Right lung (tissue), 5 donors: Measurements from ENCODE around the gene LCNL1. TPM values are rescaled to one million over a fixed set of nuclear protein-coding genes. Genes with fewer than 3 reads are reported as not detected.
"Not testable (repeated sequence)": the region's sequence is repeated elsewhere in the genome, so short reads cannot be mapped to it uniquely, and the experiment has no call there.

ENCODE experiments used
- DNase-seq, 2 donors: peaks; one replicate each; pipeline ENCODE4 v3.0.0-alpha.2; 2013
- polyA plus RNA-seq, 5 donors: library from polyadenylated mRNA; unstranded; fragments of 120-200 nt; gene quantifications; one replicate each; pipeline versions ENCODE4 v1.2.1 to v1.2.3, GENCODE V29; 2013; ENCODE audit warnings: inconsistent platforms in 1 of 5, low replicate concordance in 1 of 5; ENCODE audit not compliant: insufficient read length in 5 of 5, insufficient read depth in 1 of 5

The LCNL1 gene
- polyA plus RNA-seq, 5 donors, result 0.59 to 1.9 (median 0.89) TPM

DNA sequence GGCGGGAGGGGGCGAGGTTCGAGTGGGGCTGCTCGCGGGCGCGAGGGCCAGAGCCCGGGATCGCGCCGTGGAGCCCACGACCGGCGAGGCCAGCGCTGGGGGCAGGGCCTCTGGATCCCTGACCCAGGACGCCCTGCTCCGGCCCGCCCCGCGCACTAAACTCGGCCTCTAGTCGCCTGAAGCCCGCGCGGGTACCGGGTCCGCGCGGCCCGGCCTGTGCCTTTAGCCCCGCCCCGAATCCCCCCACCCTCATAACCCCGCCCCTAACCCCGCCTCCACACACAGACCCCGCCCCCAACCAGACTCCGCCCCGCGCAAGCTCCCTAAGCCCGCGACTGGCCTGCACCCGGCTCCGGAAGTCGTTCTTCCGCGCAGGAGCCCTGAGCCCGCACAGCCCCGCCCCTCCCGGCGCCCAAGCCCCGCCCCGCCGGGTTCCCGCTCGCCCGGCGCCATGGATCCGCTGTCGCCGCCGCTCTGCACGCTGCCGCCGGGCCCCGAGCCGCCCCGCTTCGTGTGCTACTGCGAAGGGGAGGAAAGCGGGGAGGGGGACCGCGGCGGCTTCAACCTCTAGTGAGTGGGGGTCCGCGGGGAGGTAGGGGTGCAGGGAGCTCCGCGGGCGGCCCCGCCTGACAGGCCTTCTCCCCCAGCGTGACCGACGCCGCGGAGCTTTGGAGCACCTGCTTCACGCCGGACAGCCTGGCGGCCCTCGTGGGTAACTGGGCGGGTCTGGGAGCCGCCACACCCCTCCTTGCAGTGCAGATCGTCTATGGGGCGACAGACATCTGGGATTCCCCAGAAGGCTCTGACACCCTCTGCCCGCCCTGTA, 9.4 kb downstream of the LCNL1 start, which contains the start of gene PAXX:
Gene PAXX (plus strand): TSS at position 430 of the 826 bp plus-strand sequence. CDS start 22 bp downstream, at position 452.
- peak; percentile 79 to 82 for DNase-seq

DNA sequence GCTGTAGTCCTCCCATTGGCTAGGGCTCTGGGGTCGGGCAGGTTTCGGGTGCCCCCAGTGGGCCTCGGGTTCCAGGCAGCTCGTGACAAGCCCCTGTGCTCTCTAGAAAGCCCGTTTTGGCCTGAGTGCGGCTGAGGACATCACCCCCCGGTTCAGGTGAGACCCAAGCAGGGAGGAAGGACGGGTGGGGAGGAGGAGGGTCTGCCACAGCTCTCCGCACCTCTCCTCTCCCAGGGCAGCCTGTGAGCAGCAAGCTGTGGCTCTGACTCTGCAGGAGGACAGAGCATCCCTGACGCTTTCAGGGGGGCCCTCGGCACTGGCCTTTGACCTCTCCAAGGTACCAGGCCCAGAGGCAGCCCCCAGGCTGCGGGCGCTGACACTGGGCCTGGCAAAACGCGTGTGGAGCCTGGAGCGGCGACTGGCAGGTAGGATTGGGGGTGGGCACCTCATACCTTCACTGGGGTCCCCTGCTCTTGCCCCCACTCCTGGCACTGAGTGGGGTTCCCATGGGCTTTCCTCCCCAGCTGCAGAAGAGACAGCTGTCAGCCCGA, 10.1 kb downstream of the LCNL1 start:
- DNase-seq, result no peak

DNA sequence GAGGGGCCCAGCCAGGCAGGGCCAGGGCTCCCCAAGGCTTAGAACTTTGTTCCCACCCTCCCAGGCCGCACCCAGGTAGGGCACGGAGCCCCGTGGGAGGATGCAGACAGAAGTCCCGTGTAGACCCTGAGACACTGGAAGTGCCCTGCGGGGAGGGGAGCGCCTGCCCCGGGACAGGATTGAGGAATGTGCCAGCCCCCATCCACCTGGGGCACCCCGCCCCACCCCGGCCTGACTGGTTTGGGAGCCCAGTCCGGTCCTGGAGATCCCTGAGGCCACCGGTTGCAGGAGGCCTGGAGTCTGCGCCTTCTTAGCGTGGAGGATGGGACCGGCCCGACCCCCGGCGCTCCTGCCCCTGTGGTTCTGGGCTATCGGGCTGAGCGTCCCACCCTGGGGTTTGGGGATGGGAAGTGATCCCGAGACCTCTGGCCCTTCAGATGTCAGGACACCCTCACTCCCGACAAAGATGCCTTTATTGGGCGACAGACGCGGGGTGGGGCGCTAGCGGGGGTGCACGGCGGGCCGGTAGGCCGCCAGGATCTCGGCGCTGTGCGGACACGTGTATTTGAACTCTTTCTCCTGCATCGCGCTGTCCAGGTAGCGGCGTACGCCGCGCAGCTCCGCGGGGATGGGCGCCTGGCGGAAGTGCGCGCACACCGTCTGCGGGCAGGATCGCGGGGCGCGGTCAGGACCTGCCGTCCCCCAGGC, 11.5 kb downstream of the LCNL1 start:
- no peak for DNase-seq

DNA sequence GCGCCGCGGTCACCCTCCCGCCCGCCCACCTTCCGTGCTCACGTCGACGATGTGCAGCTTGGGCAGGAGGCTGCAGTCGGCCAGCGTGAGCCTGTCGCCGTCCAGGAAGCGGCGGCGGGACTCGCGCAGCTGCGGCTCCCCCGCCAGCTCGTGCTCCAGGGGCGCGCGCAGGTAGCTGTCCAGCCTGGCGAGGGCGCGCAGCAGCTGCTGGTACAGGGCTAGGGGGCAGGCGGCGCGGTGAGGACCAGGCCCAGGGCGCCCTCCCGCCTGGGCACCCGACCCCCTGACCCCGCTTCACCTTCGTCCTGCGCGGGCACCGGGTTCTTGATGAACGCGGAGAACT, 12.1 kb downstream of the LCNL1 start:
- DNase-seq, result no peak

DNA sequence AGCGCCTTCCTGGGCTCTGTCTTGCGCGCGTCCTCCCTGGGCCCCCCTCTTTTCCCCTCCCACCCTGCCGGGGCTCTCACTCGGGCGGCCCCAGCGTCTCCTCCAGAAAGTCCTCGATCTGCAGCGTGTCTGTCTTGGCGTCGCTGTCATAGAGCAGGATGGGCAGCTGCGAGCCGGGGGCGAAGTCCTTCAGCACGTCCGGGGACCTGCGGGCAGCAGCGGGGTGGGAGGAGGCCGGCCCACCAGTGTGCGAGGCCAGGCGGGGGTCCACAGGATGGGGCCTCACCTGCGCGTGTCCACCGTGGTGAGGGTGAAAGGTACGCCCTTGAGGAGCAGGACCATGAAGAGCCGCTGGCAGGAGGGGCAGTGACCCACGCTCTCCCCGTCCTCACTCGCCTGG, 12.6 kb downstream of the LCNL1 start:
- no peak for DNase-seq

DNA sequence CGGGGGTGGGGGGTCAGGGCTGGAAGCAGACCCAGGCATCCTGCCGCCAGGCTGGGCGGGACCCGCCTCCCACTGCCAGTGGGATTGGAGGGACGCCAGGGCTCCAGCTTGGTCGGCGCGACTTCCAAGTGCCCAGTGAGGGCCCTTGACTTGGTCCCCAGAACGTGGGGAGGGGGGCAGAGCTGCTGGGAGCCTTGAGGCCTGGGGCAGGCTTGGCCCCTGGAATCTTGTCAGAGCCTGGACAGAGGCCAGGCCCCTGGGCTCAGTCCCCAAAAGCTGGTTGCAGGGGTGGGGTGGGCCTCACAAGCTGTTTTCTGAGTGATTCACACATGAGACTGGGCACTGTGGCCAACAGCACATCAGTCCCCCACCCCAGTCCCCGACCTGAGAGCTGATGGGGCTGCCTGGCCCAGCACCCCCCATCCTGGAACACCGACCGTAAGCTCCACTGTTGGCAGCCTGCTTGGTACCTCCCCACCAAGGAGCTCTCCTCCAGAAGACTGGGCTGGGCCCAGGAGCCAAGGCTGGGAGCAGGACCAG, 13.0 kb downstream of the LCNL1 start:
- peak; percentile 77 to 81 for DNase-seq

DNA sequence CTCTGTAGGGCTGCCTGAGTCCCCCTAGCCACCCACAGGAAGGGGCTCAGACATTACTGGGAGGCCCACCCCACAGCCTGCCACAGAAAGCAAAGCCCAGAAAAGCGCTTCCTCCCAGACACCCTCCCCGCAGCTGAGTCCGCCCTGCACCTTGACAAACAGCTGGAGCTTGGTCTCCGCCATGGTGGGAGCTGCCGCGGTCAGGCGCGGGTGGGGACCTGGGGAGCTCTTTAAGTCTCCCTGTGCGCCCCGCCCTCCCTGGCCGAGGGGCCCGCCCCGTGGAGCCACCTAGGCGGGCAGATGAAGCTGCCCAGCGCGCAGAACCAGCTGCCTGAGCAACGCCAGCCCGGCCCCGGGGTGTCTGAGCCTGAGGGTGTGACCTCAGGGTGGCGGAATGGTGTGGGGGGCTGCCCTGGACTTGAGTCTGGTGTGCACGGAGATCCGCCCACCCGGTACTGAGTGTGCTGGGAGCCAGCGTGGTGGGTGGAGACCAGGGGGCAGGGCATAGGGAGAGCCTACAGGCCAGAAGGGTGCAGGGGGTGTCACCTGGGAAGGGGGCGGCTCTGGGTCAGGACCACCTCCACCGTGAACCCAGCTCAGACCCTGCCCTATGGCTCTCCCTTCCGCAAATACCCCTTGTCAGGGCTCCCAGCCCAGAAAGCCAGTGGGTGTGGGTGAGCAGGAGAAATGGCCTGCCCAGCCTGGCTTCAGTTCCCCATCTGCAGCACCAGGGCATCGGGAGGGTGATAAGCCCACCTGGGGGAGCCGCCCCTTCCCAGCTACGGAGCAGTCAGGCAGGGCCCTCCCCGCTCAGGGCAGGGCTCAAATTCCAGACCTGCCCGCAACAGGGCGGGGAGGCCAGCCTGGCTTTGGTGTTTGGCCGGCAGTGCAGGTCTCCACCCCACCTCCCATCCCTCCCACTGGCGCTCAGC, 13.8 kb downstream of the LCNL1 start, which contains the start of gene CLIC3:
Gene CLIC3 (minus strand): TSS at position 208 of the 932 bp plus-strand sequence. CDS start 25 bp downstream, at position 183.
- peak in 1 of 2 donors; percentile 38 for DNase-seq

DNA sequence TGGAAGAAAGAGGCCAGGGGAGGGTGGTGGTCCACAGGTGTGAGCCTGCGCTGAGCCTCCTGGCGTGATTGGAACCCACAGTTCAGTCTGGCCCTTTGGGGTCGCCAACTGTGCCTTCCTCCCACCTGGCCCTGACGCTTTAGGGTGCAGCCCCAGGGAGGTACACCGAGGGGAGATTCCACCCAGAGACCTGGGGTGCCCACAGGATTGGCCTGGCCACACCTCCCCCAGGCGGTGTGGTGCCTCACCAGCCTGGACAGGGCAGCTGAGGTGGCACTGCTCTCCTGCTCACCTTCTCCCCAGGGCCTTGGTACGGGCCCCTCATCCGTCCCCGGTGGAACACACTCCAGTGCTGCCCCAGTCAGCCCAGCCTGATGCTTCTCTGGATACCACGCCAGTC, 14.6 kb downstream of the LCNL1 start:
- DNase-seq, result no peak

DNA sequence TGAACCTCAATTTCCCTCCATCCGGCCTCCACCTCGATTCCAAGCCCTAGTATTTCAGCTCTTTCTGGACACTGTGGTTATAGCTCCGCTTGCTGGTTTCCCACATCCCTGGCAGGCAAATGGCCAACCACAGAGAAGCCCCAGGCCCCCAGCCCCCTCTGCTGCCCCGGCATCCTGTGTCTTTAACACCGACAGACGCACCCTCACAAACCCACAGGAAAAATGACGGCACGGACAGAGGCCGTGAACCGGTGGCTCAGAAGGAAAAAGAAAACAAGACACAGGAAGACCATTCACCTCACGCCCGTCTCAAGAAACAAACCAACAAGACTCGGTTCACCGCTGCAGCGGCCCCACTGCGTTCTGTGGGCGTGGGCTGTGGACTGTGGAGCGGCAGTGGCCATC, 15.0 kb downstream of the LCNL1 start:
- DNase-seq, result no peak

DNA sequence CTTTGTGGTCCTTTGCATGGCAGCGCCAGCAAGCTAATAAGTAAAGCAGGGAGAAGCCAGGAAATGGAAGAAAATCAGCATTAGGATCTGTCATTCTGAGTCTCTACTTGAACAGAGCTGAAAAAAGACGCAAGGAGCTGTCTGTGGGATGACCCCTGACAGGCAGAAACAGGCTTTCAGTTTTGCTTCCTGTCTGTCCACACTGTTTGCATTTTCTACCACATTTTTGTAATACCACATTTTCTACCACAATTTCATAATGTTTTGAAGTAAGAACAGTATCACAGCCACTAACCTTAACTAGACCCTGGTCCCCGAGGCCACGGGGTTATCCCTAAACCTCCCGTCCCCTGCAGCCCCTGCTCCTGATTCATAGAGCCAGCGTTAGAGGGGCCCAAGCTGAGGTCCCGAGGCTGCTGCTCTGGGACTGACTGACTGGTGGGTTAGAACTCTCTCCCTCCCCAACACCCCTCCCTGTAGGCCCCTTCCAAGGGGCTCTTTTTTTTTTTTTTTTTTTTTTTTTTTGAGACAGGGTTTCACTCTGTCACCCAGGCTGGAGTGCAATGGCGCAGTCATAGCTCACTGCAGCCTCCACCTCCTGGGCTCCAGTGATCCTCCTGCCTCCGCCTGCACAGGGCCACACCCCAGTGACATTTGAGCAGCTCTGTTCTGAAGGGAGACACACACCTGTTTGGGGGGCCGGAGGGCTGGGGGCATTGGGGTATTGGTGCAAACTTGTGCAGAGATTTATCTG, 17.6 kb downstream of the LCNL1 start:
- no peak for DNase-seq

DNA sequence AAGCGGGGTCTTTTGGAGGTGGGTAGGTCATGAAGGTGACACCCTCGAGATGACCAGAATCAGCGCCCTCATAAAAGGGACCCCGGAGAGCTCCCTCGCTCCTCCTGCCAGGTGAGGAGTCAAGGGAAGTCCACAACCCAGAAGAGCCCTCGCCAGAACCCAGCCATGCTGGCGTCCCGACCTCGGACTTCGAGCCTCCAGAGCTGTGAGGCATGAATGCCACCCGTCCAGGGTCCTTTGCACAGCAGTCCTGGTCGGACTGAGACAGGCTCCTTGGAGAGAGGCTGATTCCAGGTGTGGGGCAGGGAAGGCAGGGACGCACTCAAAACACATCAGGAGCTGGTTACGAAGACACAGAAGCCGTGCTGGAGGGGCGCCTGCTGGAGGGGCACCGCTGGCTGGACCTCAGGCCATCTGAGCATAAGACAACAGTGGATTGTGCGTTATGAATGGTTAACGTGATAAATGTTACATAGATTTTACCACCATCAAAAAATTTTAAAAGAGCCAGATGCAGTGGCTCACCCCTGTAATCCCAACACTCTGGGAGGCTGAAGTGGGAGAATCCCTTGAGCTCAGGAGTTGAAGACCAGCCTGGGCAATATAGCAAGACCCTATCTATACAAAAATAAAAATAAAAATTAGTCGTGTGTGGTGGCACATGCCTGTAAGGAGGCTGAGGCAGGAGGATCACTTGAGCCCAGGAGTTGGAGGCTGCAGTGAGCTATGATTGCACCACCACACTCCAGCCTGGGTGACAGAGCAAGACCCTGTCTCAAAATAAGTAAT, 19.3 kb downstream of the LCNL1 start:
- DNase-seq, result no peak

DNA sequence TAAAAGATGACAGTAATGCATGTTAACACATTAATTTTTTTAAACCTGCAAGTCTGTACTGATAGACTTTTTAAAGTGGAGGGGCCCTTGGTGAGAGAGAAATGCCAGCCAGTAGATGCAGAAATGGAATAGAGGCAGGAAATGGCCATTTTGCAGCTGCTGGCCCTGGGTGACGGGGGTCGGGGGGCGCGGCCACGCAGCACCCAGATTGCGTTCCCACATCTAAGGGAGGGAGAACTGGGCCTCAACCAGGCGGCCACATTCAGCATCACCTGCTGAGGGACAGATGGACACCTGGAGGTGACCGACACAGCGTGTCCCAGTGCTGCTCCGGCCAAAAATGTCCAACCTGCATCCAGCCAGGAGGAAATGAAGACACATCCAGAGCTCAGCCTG, 19.9 kb downstream of the LCNL1 start:
- DNase-seq, result no peak

DNA sequence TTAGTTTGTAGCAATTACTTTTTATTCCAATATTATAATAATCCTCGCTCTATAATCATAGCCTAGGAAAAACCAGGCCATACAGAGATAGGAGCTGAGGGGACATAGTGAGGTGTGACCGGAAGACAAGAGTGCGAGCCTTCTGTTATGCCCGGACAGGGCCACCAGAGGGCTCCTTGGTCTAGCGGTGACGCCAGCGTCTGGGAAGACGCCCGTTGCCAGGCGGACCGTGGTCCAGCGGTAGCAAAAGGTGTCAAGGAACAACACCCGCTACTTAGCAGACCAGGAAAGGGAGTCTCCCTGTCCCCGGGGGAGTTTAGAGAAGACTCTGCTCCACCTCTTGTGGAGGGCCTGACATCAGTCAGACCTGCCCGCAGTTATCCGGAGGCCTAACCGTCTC, 21.5 kb downstream of the LCNL1 start:
- DNase-seq, result not testable (repeated sequence)

DNA sequence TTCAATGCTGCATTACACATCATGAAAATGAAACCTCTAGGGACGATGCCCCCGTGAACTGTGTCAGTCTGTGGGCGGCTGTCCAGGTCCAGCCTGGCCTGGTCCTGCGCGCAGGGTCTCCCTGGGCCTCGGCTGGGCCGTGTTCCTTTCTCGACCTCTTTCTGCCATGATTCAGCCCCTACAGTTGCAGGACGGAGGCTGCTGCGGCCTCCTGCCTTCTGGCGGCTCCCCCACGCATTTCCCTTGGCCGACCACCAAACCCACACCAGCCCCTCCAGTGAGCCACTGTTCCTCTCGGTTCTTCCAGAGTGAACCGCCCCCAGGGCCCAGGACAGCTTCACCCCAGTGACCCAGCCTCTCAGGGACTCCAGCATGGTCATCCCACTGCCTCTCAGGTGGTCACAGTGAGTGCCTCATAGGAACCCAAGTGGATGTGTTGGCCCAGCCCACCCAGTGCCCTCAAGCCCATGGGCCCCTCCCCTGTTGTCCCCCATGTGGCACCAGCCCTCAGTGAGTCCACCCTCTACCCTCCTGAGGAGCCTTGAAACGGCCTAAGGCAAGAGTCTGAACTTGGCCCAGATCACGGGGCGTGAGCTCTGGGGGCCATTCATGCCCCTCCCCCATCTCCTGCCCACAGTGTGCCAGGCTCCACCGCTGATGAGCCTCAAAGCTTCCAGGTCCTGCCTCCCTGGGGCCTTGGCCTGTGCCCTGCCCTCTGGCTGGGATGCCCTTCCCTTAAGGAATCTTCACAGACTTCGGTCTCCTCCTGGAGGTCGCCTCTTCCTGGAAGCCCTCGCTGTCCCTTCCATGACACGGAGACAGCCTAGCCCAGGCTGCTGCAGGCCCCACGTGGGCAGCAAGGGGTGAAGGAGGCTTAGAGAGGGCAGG, 23.6 kb downstream of the LCNL1 start:
- no peak for DNase-seq

DNA sequence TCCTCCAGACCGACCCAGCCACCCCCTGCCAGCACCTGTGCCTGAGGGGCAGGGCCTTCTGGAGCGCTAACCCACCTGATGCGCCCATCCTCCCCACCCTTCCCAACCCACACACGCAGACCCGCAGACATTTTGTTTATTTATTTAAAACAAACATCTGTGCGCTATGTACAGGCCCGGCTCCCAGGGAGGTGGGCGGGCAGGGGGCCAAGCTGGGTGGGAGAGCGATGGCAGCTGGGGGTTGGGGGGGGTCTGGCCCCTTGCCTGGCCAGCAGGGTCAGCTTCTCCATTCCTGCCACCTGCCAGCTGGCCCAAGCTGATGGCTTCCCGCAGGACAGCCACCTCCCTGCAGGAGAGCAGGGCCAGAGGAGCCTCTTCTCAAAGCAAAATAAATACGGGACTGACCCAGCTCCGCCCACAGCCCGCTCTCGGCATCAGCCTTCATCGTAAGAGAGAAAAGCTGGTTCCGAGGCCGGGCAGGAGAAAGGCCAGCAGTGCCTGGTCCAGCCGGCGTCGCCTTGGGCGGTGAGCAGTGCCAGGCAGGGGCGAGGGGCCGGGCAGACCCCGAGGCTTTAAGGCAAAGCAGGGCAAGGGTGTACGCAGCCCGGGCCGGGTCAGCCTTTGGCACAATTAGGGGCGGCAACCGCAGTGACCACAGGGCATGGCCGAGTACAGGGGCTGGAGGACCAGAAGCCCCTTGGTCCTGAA, 24.5 kb downstream of the LCNL1 start:
- DNase-seq, result no peak

DNA sequence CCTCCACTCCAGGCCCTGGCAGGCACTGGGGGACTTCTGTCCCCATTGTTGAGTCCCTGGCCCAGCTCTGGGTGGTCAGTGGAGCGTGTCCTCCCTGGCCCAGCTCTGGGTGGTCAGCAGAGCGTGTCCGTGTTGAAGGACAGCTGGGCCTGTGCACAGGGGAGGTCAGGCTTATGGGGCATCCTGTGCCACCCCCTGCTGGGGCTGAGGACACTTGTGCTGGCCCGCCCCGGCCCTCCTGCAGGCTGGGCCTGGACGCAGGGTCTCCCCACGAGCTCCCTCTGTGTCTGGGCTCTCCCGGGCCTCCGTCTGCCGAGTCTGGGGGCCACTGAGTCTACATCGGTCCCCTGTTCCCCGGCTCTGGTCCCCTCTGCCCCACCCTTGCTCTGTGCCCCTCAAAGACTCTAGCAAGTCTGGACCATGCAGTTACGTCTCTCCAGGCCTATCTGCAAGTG, 25.1 kb downstream of the LCNL1 start:
- DNase-seq, result no peak

DNA sequence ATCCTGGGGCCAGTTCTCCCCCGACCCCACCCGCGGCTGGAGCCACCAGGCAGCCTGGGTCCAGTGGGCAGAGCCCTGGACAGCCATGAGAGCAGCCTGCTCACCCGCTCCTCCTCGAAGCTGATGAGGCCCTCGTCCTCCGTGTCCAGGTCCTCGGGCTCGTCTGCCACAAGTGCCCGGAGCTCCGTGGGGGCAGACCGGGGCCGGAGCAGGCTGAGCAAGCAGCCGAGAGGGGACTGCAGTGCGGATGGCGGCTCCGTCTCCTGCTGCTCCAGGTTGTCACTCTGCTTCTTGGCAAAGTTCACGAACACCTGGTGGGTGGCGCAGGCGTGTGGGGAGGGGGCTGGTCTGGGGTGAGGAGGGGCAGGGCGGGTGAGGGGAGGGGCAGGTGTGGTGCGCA, 25.5 kb downstream of the LCNL1 start:
- DNase-seq, result no peak

DNA sequence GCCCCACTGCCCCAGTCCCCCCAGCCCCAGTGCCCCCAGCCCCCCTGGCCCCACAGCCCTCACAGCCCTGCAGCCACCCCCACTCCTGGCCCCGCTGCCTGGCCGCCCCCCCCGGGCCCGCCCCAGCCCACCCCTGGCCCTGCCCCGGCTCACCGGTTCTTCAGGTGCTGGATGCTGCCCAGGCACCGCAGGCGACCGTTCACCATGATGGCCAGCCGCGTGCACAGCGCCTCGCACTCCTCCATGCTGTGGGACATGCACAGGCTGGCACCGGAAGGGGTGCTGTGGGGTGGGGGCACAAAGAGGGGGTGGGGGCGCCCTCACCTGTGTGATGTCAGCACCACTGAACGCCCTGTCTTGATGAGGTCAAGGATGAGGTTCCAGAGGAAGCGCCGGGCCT, 26.4 kb downstream of the LCNL1 start:
- no peak for DNase-seq
